GM23338 (cell line): ENCODE results near the gene CHCHD10. TPM values are rescaled to one million over a fixed set of nuclear protein-coding genes. Genes with fewer than 3 reads are reported as not detected.

Experiments
- polyA plus RNA-seq: library from polyadenylated mRNA; unstranded; fragments of >200 nt; fragmentation: Nextera tagmentation; extraction: Ambion mirVana; gene quantifications from 2 replicates; pipeline ENCODE4 v1.2.1, GENCODE V29; 2016
- total RNA-seq: library from RNA; depleted of rRNA; stranded (reverse); fragments of >200 nt; shearing (Covaris generic); gene quantifications from 2 replicates; pipeline ENCODE4 v1.2.3, GENCODE V29; 2014; rRNA removed

The CHCHD10 gene
- total and polyA plus RNA-seq, 2 experiments from 2014 or later: 11.4 to 101 TPM

Other genes with a start within 250 kb of the CHCHD10 start
- not detected in 2 replicates for gene IGLL1, start 187.7 kb downstream of the CHCHD10 start, total RNA-seq
- gene IGLL1, start 187.7 kb downstream of the CHCHD10 start, polyA plus RNA-seq: not detected in 2 replicates
- not detected in 2 replicates for gene DRICH1, start 135.7 kb downstream of the CHCHD10 start, total RNA-seq
- gene DRICH1, start 135.7 kb downstream of the CHCHD10 start, polyA plus RNA-seq: not detected in 2 replicates
- not detected in 2 replicates for gene RGL4, start 77.0 kb downstream of the CHCHD10 start, total RNA-seq
- 0.07 and 0.16 TPM in 2 replicates for gene RGL4, start 77.0 kb downstream of the CHCHD10 start, polyA plus RNA-seq
- 2.6 TPM in 2 replicates for gene ZNF70, start 16.9 kb downstream of the CHCHD10 start, total RNA-seq
- gene ZNF70, start 16.9 kb downstream of the CHCHD10 start, polyA plus RNA-seq: 0.19 and 0.45 TPM in 2 replicates
- gene VPREB3, start 13.5 kb downstream of the CHCHD10 start, total RNA-seq: not detected in 2 replicates
- 1.1 and 2.1 TPM in 2 replicates for gene VPREB3, start 13.5 kb downstream of the CHCHD10 start, polyA plus RNA-seq
- 3.6 and 5.7 TPM in 2 replicates for gene C22orf15, start 5.0 kb downstream of the CHCHD10 start, total RNA-seq
- gene C22orf15, start 5.0 kb downstream of the CHCHD10 start, polyA plus RNA-seq: 9.3 and 10.1 TPM in 2 replicates
- gene MMP11, start 4.9 kb upstream of the CHCHD10 start, total RNA-seq: 12.1 and 17.4 TPM in 2 replicates
- 4.9 and 5.3 TPM in 2 replicates for gene MMP11, start 4.9 kb upstream of the CHCHD10 start, polyA plus RNA-seq
- gene SMARCB1, start 19.0 kb upstream of the CHCHD10 start, total RNA-seq: 115 and 132 TPM in 2 replicates
- gene SMARCB1, start 19.0 kb upstream of the CHCHD10 start, polyA plus RNA-seq: 113 and 114 TPM in 2 replicates
- gene DERL3, start 71.0 kb upstream of the CHCHD10 start, total RNA-seq: 10.6 and 13.6 TPM in 2 replicates
- gene DERL3, start 71.0 kb upstream of the CHCHD10 start, polyA plus RNA-seq: 16.6 and 19.5 TPM in 2 replicates
- 15.1 and 21.8 TPM in 2 replicates for gene SLC2A11, start 89.9 kb upstream of the CHCHD10 start, total RNA-seq
- gene SLC2A11, start 89.9 kb upstream of the CHCHD10 start, polyA plus RNA-seq: 7.1 and 7.4 TPM in 2 replicates
- 800 and 881 TPM in 2 replicates for gene MIF, start 126.4 kb upstream of the CHCHD10 start, total RNA-seq
- gene MIF, start 126.4 kb upstream of the CHCHD10 start, polyA plus RNA-seq: 5,205 and 5,707 TPM in 2 replicates
- gene GSTT2B, start 193.2 kb upstream of the CHCHD10 start, total RNA-seq: 5.7 TPM in 2 replicates
- gene GSTT2B, start 193.2 kb upstream of the CHCHD10 start, polyA plus RNA-seq: 16.4 and 17.2 TPM in 2 replicates
- 1.5 and 2.1 TPM in 2 replicates for gene DDTL, start 198.9 kb upstream of the CHCHD10 start, total RNA-seq
- gene DDTL, start 198.9 kb upstream of the CHCHD10 start, polyA plus RNA-seq: 3.3 and 3.7 TPM in 2 replicates
- gene DDT, start 206.5 kb upstream of the CHCHD10 start, total RNA-seq: 124 and 150 TPM in 2 replicates
- gene DDT, start 206.5 kb upstream of the CHCHD10 start, polyA plus RNA-seq: 216 and 232 TPM in 2 replicates
- not detected in 2 replicates for gene GSTT2, start 212.2 kb upstream of the CHCHD10 start, total RNA-seq
- 0.44 and 1.3 TPM in 2 replicates for gene GSTT2, start 212.2 kb upstream of the CHCHD10 start, polyA plus RNA-seq
- gene GSTT4, start 237.5 kb upstream of the CHCHD10 start, total RNA-seq: not detected in 2 replicates
- not detected in 2 replicates for gene GSTT4, start 237.5 kb upstream of the CHCHD10 start, polyA plus RNA-seq
- 61.2 and 65.3 TPM in 2 replicates for gene CABIN1, start 243.3 kb upstream of the CHCHD10 start, total RNA-seq
- 27.4 and 28.2 TPM in 2 replicates for gene CABIN1, start 243.3 kb upstream of the CHCHD10 start, polyA plus RNA-seq